Measurements from ENCODE around the gene PHPT1. TPM values are rescaled to one million over a fixed set of nuclear protein-coding genes. Genes with fewer than 3 reads are reported as not detected.

The PHPT1 gene
- total and polyA plus RNA-seq, 2 of the 8 experiments (the other 6 are each of a cell fraction or from before 2014, with no cell fraction given): 109 to 226 TPM

DNA sequence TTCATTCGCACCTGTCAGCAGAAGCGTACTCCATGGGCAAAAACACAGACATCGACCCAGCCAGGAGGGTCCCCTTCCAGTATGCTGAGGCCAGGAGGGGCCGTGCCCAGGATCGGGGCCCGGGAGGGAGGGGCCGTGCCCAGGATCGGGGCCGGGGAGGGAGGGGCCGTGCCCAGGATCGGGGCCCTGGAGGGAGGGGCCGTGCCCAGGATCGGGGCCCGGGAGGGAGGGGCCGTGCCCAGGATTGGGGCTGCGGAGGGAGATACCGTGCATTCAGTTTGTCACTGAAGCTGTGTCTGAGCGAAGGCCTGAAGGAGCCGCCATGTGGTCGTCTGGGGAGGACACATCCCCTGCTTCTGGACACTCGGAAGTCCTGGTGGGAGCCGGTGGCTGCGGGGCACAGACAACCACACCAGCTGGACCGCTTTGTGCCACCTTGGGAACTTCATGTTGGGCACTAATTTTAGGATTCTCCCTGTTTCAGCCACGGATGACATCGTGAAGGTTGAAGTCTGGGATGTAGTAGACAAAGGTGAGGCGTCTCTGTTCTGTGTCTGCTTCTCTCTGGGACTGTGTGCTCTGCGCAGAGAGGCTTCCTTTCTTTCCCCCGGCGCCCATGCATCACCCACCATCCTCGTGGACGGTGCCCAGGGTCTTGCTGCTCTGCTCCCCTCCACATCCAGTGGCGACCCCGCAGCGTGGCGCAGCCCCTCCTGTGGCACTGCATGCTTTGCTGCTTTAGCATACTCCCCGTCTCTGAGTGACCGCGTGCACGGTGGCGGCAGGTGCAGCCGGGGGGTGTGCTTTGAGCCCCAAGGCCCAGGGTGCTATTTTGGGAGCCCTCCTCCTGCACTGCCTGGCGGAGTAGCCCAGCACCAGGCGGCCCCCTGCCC lies 23.7 kb upstream of the PHPT1 start (continued):
- TF ChIP-seq NRF1 (IDR thresholded peaks at IDR 0.05; ENCODE audit: low read depth, low read length) (no peak), RBBP5 (IDR thresholded peaks at IDR 0.05; ENCODE audit: borderline replicate concordance, low read depth, low read length) (no peak), CBX8 (IDR thresholded peaks at IDR 0.05; ENCODE audit: borderline replicate concordance, low read depth, low read length) (no peak), SIX5 (IDR thresholded peaks at IDR 0.05; ENCODE audit: low read depth, low read length) (no peak), EZH2 (IDR thresholded peaks at IDR 0.05; ENCODE audit: low read depth, low read length, severe bottlenecking) (no peak)
